GM13977 (cell line): ENCODE measurements around the gene GRAMD1B.
"Not testable (repeated sequence)": the region's sequence is repeated elsewhere in the genome, so short reads cannot be mapped to it uniquely, and the experiment has no call there.

Experiments used
- DNase-seq: peaks from one replicate; pipeline ENCODE4 v3.0.0; 2012; ENCODE audit warnings: low spot score
- in situ Hi-C: fragments of 300-500 bp; cut with MboI; formaldehyde crosslinking; loops from one replicate; pipeline ENCODE4 v1.12.0; 2022; ENCODE audit warnings: low sequenced_read_pairs, low pct_unique_long_range_greater_than_20kb, mixed read lengths, inconsistent platforms; ENCODE audit not compliant: unreplicated experiment
- TF ChIP-seq, protein P1 (sequence below): IDR thresholded peaks from 2 replicates; pipeline ENCODE4 v1.5.1; 2012; ENCODE audit warnings: mild to moderate bottlenecking, control low read depth; ENCODE audit not compliant: insufficient read depth; ENCODE audit errors: extremely low read depth, missing control alignments

Gene GRAMD1B

DNA sequence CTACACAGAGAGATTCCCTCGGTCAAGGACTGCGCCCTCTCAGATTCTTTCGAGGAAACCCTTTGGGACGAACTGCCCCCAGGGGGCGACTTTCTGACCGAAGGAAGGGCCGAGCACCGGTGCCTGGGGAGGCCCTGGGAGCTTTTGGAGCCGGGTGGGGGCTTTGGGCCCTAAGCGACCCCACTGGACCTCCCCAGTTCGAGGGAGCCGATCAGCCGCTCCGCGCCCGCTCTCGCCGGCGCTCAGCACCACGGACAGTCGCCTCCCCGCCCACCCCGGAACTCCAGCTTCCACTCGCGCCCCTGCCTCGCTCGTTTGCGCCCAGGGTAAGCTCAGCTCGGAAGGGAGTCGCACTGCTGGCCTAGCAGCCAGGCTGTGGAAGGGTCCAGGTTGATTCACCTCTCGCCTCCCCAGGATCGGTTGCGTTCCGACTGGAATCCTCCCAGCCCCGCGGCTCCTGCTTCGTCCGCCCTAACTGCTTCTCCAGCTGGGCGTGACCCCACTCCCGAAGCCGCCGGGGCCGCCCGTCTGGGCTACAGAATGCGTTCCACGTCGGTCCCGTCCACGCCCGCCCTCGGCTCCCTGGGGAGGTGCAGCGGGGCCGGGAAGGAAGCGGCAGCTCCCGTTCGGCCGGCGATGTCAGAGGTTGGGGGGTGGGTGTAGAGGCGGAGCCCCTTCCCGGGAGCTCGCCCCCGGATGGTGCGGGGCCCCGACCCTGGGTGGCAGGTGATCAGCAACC, 223.9 kb downstream of the GRAMD1B start:
- in situ Hi-C loops = no loop called here
- TF ChIP-seq, protein P1, sequence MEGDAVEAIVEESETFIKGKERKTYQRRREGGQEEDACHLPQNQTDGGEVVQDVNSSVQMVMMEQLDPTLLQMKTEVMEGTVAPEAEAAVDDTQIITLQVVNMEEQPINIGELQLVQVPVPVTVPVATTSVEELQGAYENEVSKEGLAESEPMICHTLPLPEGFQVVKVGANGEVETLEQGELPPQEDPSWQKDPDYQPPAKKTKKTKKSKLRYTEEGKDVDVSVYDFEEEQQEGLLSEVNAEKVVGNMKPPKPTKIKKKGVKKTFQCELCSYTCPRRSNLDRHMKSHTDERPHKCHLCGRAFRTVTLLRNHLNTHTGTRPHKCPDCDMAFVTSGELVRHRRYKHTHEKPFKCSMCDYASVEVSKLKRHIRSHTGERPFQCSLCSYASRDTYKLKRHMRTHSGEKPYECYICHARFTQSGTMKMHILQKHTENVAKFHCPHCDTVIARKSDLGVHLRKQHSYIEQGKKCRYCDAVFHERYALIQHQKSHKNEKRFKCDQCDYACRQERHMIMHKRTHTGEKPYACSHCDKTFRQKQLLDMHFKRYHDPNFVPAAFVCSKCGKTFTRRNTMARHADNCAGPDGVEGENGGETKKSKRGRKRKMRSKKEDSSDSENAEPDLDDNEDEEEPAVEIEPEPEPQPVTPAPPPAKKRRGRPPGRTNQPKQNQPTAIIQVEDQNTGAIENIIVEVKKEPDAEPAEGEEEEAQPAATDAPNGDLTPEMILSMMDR = no peak
- peak; percentile 74 for DNase-seq

DNA sequence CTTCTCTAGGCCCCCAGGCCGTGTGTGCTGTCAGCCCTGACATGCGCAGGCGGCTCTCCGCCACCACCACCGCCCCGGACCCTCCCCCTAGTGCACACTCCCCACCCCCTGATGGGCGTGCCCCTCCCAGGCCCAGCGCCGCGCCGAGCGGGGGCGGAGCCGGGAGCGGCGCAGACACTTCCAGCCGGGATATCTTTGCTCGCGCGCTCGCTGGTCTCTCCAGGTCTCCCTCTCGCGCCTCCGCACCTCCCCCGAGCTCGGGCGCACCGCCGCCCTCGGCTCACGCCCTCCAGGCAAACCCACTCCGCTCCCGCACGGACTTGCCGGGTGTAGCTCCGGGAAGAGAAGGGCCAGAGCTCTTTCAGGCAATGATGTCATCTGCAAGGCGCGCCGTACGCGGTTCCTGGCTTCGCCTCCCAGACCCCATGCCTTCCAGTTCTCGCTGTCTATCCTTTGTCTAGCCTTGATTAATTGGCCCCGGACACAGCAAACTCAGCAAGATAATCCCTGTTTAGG, 224.6 kb downstream of the GRAMD1B start, which contains the start of gene SCN3B:
TSS of gene SCN3B (minus strand) at position 59 of the 516 bp plus-strand sequence. CDS start 823 bp downstream, outside the sequence.
- DNase-seq = peak; percentile 64
- in situ Hi-C loops = no loop called here
- TF ChIP-seq, protein P1 = no peak

DNA sequence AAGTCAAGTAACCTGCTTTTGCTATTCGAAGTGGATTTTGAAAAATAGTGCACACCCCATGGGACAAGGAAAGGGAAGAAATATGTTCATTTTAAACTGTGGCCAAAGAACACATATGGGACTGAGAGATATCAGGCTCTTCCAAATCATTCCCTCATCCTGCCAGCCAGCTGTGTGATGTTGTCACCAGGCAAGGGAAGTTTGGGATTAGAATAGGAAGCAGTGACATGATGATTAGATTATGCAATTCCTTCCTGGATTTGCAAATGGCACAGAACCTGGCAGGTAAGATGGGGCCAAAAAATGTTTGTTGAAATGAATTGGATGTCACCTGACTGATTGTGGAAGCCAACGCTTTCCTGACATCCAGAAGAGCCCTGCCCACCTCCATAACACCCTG, 229.2 kb downstream of the GRAMD1B start:
- TF ChIP-seq, protein P1 = no peak
- in situ Hi-C loops = no loop called here
- no peak for DNase-seq

DNA sequence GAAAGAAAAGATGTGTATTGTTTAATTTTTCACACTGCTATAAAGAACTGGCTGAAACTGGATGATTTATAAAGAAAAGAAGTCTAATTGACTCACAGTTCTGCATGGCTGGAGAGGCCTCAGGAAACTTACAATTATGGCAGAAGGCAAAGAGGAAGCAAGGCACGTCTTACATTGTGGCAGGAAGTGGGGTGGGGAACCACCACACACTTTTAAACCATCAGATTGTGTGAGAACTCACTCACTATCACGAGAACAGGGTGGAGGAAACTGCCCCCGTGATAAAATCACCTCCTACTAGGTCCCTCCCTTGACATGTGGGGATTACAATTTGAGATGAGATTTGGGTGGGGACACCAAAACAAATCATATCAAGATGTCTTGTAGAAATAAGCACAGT, 229.9 kb downstream of the GRAMD1B start:
- DNase-seq, in situ Hi-C loops: not testable (repeated sequence)

DNA sequence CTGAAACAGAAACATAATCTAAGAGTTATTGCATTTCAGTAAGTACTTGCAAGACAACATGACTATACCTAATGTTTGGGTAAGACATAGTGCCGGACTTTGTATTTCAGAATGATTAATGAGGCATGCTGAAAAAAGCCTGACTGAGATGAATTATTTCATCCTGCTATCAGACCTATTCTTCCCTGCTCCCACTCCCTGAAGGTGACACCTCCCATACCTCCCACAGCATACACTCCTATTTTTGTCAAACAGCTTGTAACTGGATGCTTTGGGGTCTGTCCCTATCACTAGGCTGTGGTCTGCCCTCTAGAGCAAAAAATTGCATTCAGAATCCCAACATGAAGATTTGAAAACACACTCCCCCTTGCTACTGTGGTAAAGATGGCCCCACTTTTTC, 235.2 kb downstream of the GRAMD1B start:
- in situ Hi-C loops = no loop called here
- TF ChIP-seq, protein P1 = no peak

DNA sequence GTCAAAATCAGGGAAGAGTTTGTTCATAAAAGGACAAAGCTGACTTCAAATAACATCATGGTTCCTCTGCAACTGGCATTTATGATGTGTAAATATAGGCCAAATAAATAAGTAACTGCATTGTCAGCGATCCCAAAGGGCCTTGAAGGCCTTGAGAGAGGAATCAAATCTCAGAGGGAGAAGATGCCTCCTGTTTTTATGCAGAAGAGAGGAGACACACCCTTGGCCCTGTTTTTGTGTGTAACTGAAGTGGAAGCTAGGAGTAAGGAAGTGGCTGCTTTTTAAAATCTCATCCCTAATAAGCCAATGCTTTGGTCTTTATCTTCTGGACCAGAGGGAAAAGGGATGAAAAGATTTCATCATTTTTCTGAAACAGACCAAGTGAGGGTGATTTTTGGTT, 240.0 kb downstream of the GRAMD1B start:
- TF ChIP-seq, protein P1 = no peak
- no peak for DNase-seq
- in situ Hi-C loops = no loop called here

More for the DNA sequence above, 235.2 kb downstream of the GRAMD1B start:
- DNase-seq = no peak

DNA sequence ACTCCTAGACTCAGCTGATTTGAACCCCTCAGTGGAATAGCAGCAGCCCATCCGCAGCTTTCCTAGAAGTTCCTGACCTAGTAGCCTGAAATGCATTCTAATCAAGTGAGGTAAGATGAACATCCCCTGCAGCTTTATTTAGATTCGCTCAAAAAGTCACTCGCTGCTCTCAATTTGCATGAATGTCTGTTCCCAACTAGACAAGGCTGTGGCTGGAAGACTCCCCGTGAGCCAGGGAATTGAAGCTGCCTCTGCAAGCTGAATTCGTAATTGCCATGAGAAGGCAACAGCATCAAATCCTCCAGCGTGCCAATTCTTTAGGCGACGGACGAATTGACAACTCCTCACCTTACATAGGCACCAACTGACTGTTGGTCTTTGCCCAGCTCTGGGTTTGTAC, 241.5 kb downstream of the GRAMD1B start:
- TF ChIP-seq, protein P1 = no peak
- no peak for DNase-seq
- in situ Hi-C loops = no loop called here
